GM19463 (cell line): Measurements from ENCODE around the gene C3orf22.
"Not testable (repeated sequence)": the region's sequence is repeated elsewhere in the genome, so short reads cannot be mapped to it uniquely, and the experiment has no call there.

Source experiments
- ATAC-seq: cut with Tn5 transposase; IDR thresholded peaks from one replicate; pipeline ENCODE4 v1.9.1; 2021; ENCODE audit warnings: mild to moderate bottlenecking, moderate library complexity; ENCODE audit not compliant: unreplicated experiment

Gene C3orf22

GRCh38 chr3:126558336-126559071 is at the start of gene C3orf22:
Gene C3orf22 (minus strand): TSS chr3:126558932. CDS start chr3:126553390, 5,542 bp downstream.
- no peak for ATAC-seq

GRCh38 chr3:126607214-126607908 is 48.6 kb upstream of the C3orf22 start:
- no peak for ATAC-seq

- no peak for ATAC-seq
Measured at GRCh38 chr3:126606001-126606400, 47.3 kb upstream of the C3orf22 start.

- ATAC-seq, result no peak
Measured at GRCh38 chr3:126604691-126605090, 46.0 kb upstream of the C3orf22 start.

GRCh38 chr3:126599101-126599500 is 40.4 kb upstream of the C3orf22 start:
- no peak for ATAC-seq

GRCh38 chr3:126595479-126595878 is 36.7 kb upstream of the C3orf22 start:
- not testable (repeated sequence) for ATAC-seq

GRCh38 chr3:126591515-126591914 is 32.8 kb upstream of the C3orf22 start:
- not testable (repeated sequence) for ATAC-seq

- ATAC-seq, result no peak
Measured at GRCh38 chr3:126582311-126582710, 23.6 kb upstream of the C3orf22 start.

- no peak for ATAC-seq
Measured at GRCh38 chr3:126581569-126581968, 22.8 kb upstream of the C3orf22 start.

- no peak for ATAC-seq
Measured at GRCh38 chr3:126580746-126581145, 22.0 kb upstream of the C3orf22 start.

GRCh38 chr3:126578702-126579101 is 20.0 kb upstream of the C3orf22 start:
- ATAC-seq, result no peak

- ATAC-seq, result no peak
Measured at GRCh38 chr3:126577261-126577660, 18.5 kb upstream of the C3orf22 start.

GRCh38 chr3:126573492-126574117 is 14.9 kb upstream of the C3orf22 start:
- no peak for ATAC-seq

- no peak for ATAC-seq
Measured at GRCh38 chr3:126571078-126571477, 12.3 kb upstream of the C3orf22 start.

GRCh38 chr3:126570103-126570541 is 11.4 kb upstream of the C3orf22 start:
- ATAC-seq, result no peak

GRCh38 chr3:126569390-126569975 is 10.8 kb upstream of the C3orf22 start:
- ATAC-seq, result no peak

GRCh38 chr3:126568776-126569342 is 10.1 kb upstream of the C3orf22 start:
- ATAC-seq, result no peak

GRCh38 chr3:126567696-126568438 is 9.1 kb upstream of the C3orf22 start:
- ATAC-seq, result no peak

- no peak for ATAC-seq
Measured at GRCh38 chr3:126562737-126563276, 4.1 kb upstream of the C3orf22 start.

- ATAC-seq, result no peak
Measured at GRCh38 chr3:126557761-126558160, 971 bp downstream of the C3orf22 start.
